ENCODE data around the gene MRGPRX2.

The MRGPRX2 gene

GRCh38 chr11:19020831-19021230 lies 39.7 kb downstream of the MRGPRX2 start:
- TF ChIP-seq, protein P1, sequence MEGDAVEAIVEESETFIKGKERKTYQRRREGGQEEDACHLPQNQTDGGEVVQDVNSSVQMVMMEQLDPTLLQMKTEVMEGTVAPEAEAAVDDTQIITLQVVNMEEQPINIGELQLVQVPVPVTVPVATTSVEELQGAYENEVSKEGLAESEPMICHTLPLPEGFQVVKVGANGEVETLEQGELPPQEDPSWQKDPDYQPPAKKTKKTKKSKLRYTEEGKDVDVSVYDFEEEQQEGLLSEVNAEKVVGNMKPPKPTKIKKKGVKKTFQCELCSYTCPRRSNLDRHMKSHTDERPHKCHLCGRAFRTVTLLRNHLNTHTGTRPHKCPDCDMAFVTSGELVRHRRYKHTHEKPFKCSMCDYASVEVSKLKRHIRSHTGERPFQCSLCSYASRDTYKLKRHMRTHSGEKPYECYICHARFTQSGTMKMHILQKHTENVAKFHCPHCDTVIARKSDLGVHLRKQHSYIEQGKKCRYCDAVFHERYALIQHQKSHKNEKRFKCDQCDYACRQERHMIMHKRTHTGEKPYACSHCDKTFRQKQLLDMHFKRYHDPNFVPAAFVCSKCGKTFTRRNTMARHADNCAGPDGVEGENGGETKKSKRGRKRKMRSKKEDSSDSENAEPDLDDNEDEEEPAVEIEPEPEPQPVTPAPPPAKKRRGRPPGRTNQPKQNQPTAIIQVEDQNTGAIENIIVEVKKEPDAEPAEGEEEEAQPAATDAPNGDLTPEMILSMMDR (IDR thresholded peaks at IDR 0.05; ENCODE audit: control insufficient read depth, insufficient read depth, low read depth, low read length, missing control alignments), result no peak
- H3K4me3 ChIP-seq (ENCODE audit: control insufficient read depth, low read depth, low read length), result no peak overlapping the region
- no peak for DNase-seq (ENCODE audit: low read depth)

DNA sequence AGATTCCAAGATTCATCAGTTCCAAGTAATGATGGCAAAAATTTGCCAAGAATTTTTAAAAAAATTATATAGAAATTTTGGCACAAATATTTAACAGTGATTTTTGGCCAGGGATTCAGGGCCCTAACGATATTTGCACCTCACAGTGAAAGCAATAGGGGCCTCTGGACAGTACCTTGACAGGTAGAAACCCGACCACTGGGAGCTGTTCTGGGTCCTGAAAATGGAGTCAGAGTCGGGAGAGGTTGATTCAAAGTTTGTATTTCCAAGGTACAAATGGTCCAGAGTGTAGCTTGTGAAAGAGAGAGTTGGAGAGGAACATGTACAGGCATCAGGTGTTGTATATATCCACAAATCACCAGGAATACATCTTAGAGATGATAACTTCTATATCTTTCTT lies 41.6 kb downstream of the MRGPRX2 start:
- DNase-seq (ENCODE audit: low read depth), result no peak
- TF ChIP-seq, protein P1 (IDR thresholded peaks at IDR 0.05; ENCODE audit: control insufficient read depth, insufficient read depth, low read depth, low read length, missing control alignments), result no peak

GRCh38 chr11:19013181-19013857 lies 47.2 kb downstream of the MRGPRX2 start:
- TF ChIP-seq, protein P1 (IDR thresholded peaks at IDR 0.05; ENCODE audit: control insufficient read depth, insufficient read depth, low read depth, low read length, missing control alignments), result no peak
- H3K4me3 ChIP-seq (ENCODE audit: control insufficient read depth, low read depth, low read length), result no peak overlapping the region
- no peak for DNase-seq (ENCODE audit: low read depth)

More for the DNA sequence above, 41.6 kb downstream of the MRGPRX2 start:
- no peak overlapping the region for H3K4me3 ChIP-seq (ENCODE audit: control insufficient read depth, low read depth, low read length)

DNA sequence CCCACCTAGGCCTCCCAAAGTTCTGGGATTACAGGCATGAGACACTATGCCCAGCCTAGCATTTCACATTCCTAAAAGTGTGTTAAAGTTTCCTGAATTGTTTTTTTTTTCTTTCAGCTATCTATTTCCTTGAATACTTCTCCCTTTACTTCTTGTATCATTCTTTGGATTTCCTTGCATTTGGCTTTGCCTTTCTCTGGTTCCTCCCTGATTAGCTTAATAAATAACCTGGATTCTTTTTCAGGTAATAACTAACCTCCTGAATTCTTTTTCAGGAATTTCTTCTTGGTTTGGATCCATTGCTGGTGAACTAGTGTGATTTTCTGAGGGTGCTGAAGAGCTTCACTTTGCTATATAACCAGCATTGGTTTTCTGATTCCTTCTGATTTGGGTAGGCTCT lies 47.9 kb downstream of the MRGPRX2 start:
- H3K4me3 ChIP-seq (ENCODE audit: control insufficient read depth, low read depth, low read length), result no peak overlapping the region
- TF ChIP-seq, protein P1 (IDR thresholded peaks at IDR 0.05; ENCODE audit: control insufficient read depth, insufficient read depth, low read depth, low read length, missing control alignments), result no peak
- no peak for DNase-seq (ENCODE audit: low read depth)
